GM12878 (cell line): ENCODE measurements around the gene SLC7A10. TPM values are rescaled to one million over a fixed set of nuclear protein-coding genes. Genes with fewer than 3 reads are reported as not detected.

Experiments used
- ATAC-seq: fragments of 200-7000 bp; cut with Tn5 transposase; 3 replicates; pipeline ENCODE4 v1.9.1; 2020; ENCODE audit warnings: mild to moderate bottlenecking, moderate library complexity
- BruUV-seq: library from RNA; stranded (reverse); fragments of 400-500 nt; replicated peaks from 2 replicates; lab custom pipeline; 2021; lab: Mats Ljungman, UMichigan
- CTCF ChIA-PET: fragments of 300-600 bp; sonication (Branson Sonifier 250); formaldehyde crosslinking; extraction: SDS; loops from one replicate; lab custom pipeline; 2021; ENCODE audit warnings: inconsistent platforms; lab: Yijun Ruan, JAX
- POLR2A ChIA-PET: fragments of 350-600 bp; formaldehyde crosslinking; extraction: SDS; loops from one replicate; lab custom pipeline; 2021; ENCODE audit warnings: inconsistent platforms; lab: Charles Lee
- RAD21 ChIA-PET: fragments of 300-600 bp; sonication (Branson Sonifier 250); formaldehyde crosslinking; loops from one replicate; lab custom pipeline; 2023; ENCODE audit warnings: antibody characterized with exemption; ENCODE audit not compliant: unreplicated experiment; lab: Charles Lee
- SMC1A ChIA-PET: fragments of 300-600 bp; sonication (Branson Sonifier 250); formaldehyde crosslinking; loops from one replicate; lab custom pipeline; 2023; ENCODE audit not compliant: unreplicated experiment, uncharacterized antibody; lab: Charles Lee
- DNase-seq: peaks from one replicate; pipeline ENCODE4 v3.0.0-alpha.2; 2011; ENCODE audit warnings: low read depth, low spot score
- FAIRE-seq: peaks from 3 replicates; lab custom pipeline; 2011; peaks lifted over from hg19 to GRCh38; lab: Jason Lieb, UNC
- H2AFZ ChIP-seq: 2 replicates; pipeline ENCODE4 v1.6.0; 2011; ENCODE audit warnings: low read depth, low read length, control low read depth; ENCODE audit not compliant: control insufficient read depth
- H3K27ac ChIP-seq: 2 replicates; pipeline ENCODE4 v1.5.1; 2011; ENCODE audit warnings: control low read depth; ENCODE audit not compliant: control insufficient read depth, insufficient read depth
- H3K27me3 ChIP-seq, 2 experiments: replicated peaks in 1 of 2; 2 replicates each; pipeline versions ENCODE4 v1.6.0 to v1.6.1; 2011; ENCODE audit warnings: low read length in 1 of 2; ENCODE audit not compliant: control insufficient read depth in 2 of 2, insufficient read depth in 2 of 2
- H3K36me3 ChIP-seq, 2 experiments: 2 replicates each; pipeline ENCODE4 v1.5.1; 2011; ENCODE audit warnings: low read length in 1 of 2; ENCODE audit not compliant: control insufficient read depth in 2 of 2, insufficient read depth in 2 of 2
- H3K4me1 ChIP-seq: 2 replicates; pipeline ENCODE4 v1.6.1; 2011; ENCODE audit warnings: mild to moderate bottlenecking, low read length, moderate library complexity, mixed read lengths; ENCODE audit not compliant: control insufficient read depth, insufficient read depth
- H3K4me2 ChIP-seq: 2 replicates; pipeline ENCODE4 v1.6.0; 2011; ENCODE audit warnings: control low read depth; ENCODE audit not compliant: control insufficient read depth, insufficient read depth
- H3K4me3 ChIP-seq: fragments of 200-600 bp; sonication (generic); 2 replicates; pipeline ENCODE4 v1.5.1; 2016
- H3K79me2 ChIP-seq: 2 replicates; pipeline ENCODE4 v1.6.0; 2011; ENCODE audit warnings: low read length; ENCODE audit not compliant: control insufficient read depth, insufficient read depth
- H3K9ac ChIP-seq: 2 replicates; pipeline ENCODE4 v1.8.0; 2011; ENCODE audit warnings: low read length, control low read depth, mixed read lengths; ENCODE audit not compliant: control insufficient read depth, insufficient read depth
- H3K9me3 ChIP-seq: replicated peaks from 3 replicates; pipeline ENCODE4 v1.5.1; 2011; ENCODE audit warnings: mild to moderate bottlenecking, low read length; ENCODE audit not compliant: control insufficient read depth, insufficient read depth
- H4K20me1 ChIP-seq: 2 replicates; pipeline ENCODE4 v1.6.0; 2011; ENCODE audit not compliant: control insufficient read depth, insufficient read depth
- BCLAF1 ChIP-seq: fragments of 450-650 bp; IDR thresholded peaks from 2 replicates; pipeline ENCODE4 v1.6.1; 2017; ENCODE audit warnings: antibody characterized with exemption, mild to moderate bottlenecking, moderate library complexity
- E4F1 ChIP-seq: fragments of 450-650 bp; IDR thresholded peaks from 2 replicates; pipeline ENCODE4 v1.6.1; 2018; ENCODE audit warnings: borderline replicate concordance, mild to moderate bottlenecking; ENCODE audit not compliant: partially characterized antibody
- NR2F1 ChIP-seq: fragments of 450-650 bp; conservative IDR thresholded peaks from 2 replicates; pipeline ENCODE4 v1.6.1; 2017; ENCODE audit warnings: mild to moderate bottlenecking
- RBBP5 ChIP-seq: fragments of 200-600 bp; sonication (generic); conservative IDR thresholded peaks from 2 replicates; pipeline ENCODE4 v1.6.1; 2016
- SMAD5 ChIP-seq: IDR thresholded peaks from 2 replicates; pipeline ENCODE4 v1.6.1; 2016; ENCODE audit warnings: antibody characterized with exemption, low read depth
- SPI1 ChIP-seq: IDR thresholded peaks from 2 replicates; pipeline ENCODE4 v1.6.1; 2011; ENCODE audit warnings: low read depth, mild to moderate bottlenecking, low read length, moderate library complexity, borderline replicate concordance; ENCODE audit not compliant: insufficient read depth
- SRF ChIP-seq, 2 experiments: IDR thresholded peaks; 2 replicates each; pipeline ENCODE4 v1.6.1; 2011; ENCODE audit warnings: low read depth in 2 of 2, low read length in 2 of 2, mild to moderate bottlenecking in 1 of 2, moderate library complexity in 1 of 2
- WRNIP1 ChIP-seq: IDR thresholded peaks from 2 replicates; pipeline ENCODE4 v1.6.1; 2011; ENCODE audit warnings: low read depth, low read length, improper control_type of control experiment, borderline replicate concordance
- ZNF24 ChIP-seq: fragments of 450-650 bp; IDR thresholded peaks from 2 replicates; pipeline ENCODE4 v1.6.1; 2017; ENCODE audit warnings: antibody characterized with exemption, mild to moderate bottlenecking
- WGBS: methylation state at CpG from one replicate; pipeline ENCODE4 v1.1.6; 2016; ENCODE audit warnings: low lambda C conversion rate; ENCODE audit not compliant: insufficient replicate concordance, insufficient coverage; ENCODE audit errors: missing lambda C conversion rate; 5-methylcytosine and 5-hydroxymethylcytosine counted together
- in situ Hi-C: fragments of 300-500 bp; cut with MboI; formaldehyde crosslinking; loops from 9 replicates; pipeline ENCODE4 v1.14.3; 2018; ENCODE audit warnings: mixed read lengths
- intact Hi-C: fragments of 100-400 bp; cut with micrococcal nuclease; formaldehyde crosslinking; loops from one replicate; pipeline ENCODE4 v1.14.2; 2022; ENCODE audit not compliant: unreplicated experiment
- polyA plus RNA-seq, 11 experiments: library from polyadenylated mRNA; depleted of rRNA in 4 of 11; unstranded in 6 of 11; stranded (reverse) in 5 of 11; fragments of >200 nt; fragmentation: Nextera tagmentation in 4 of 11; fragmentation: Illumina TruSeq in 1 of 11; extraction: Ambion mirVana in 4 of 11; extraction: Trizol in 1 of 11; gene quantifications; 1 replicate in 1 of 11; 2 replicates in 10 of 11; pipeline versions ENCODE4 v1.2.1 to v1.2.3, GENCODE V29; 2011 to 2016; ENCODE audit warnings: inconsistent platforms in 2 of 11, missing spikeins in 2 of 11, low read depth in 1 of 11
- total RNA-seq, 4 experiments: library from RNA; depleted of rRNA in 3 of 4; stranded (reverse); fragments of >200 nt in 3 of 4; fragmentation: Illumina TruSeq in 1 of 4; extraction: Trizol in 1 of 4; gene quantifications; 2 replicates each; pipeline versions ENCODE4 v1.2.1 to v1.2.3, GENCODE V29; 2013 to 2021

SLC7A10 gene
- total and polyA plus RNA-seq, 10 of the 15 experiments (the other 5 are each of a cell fraction or from before 2014, with no cell fraction given) = not detected

- no peak for ATAC-seq
- no peaks in the 10 kb centered on the region for H3K79me2 ChIP-seq
- no peak for TF ChIP-seq ZNF24
- TF ChIP-seq SRF (IDR thresholded peaks at IDR 0.05; ENCODE audit: low read depth in 2 of 2, low read length in 2 of 2) = no peak
- TF ChIP-seq SMAD5 = no peak
- no peak for TF ChIP-seq WRNIP1
- TF ChIP-seq E4F1 = no peak
- TF ChIP-seq NR2F1 = no peak
- no peak for TF ChIP-seq BCLAF1
- TF ChIP-seq SPI1 = no peak
- no peak for TF ChIP-seq RBBP5
- TF ChIP-seq, all 136 proteins: peak for 0
- in situ Hi-C loops = no loop called here
- Histone ChIP-seq H4K20me1 (no peaks in the 10 kb centered on the region), H3K9me3 (no peaks in the 10 kb centered on the region), H3K36me3 (no peaks in the 10 kb centered on the region), H3K27ac (no peak overlapping the region), H3K9ac (no peak overlapping the region), H2AFZ (no peak overlapping the region), H3K4me1 (no peaks in the 10 kb centered on the region), H3K4me2 (no peak overlapping the region), H3K27me3 (no peaks in the 10 kb centered on the region), H3K4me3 (no peak overlapping the region)
- SMC1A ChIA-PET = interaction anchor here (0.6 kb wide), 1 partner anchor 8 kb away, joined by 4 read pairs; no protein-coding TSS in a partner anchor
- 52% methylated on average over 31 of the region's 38 CpGs for WGBS
- no peak for DNase-seq
- BruUV-seq = no TSS peak
- RAD21 ChIA-PET = no interaction called here
- CTCF ChIA-PET = no interaction called here
- POLR2A ChIA-PET = no interaction called here
- intact Hi-C loops = no loop called here
- FAIRE-seq = no peak
Measured at GRCh38 chr19:33207040-33207620, 18.5 kb downstream of the SLC7A10 start.
